GM12872 (cell line): ENCODE results near the gene COX7A2L.

ENCODE experiments used
- CTCF ChIP-seq: IDR thresholded peaks from 3 replicates; pipeline ENCODE4 v1.5.1; 2011; ENCODE audit warnings: low read depth, mild to moderate bottlenecking, low read length, moderate library complexity; ENCODE audit not compliant: insufficient read depth

COX7A2L gene

GRCh38 chr2:42361728-42362283 lies 789 bp upstream of the COX7A2L start:
- no peak for TF ChIP-seq CTCF

GRCh38 chr2:42360493-42360889 lies 526 bp downstream of the COX7A2L start:
- no peak for TF ChIP-seq CTCF

- no peak for TF ChIP-seq CTCF
These were observed 993 bp downstream of the COX7A2L start for GRCh38 chr2:42359965-42360483.

GRCh38 chr2:42359304-42359964 lies 1.6 kb downstream of the COX7A2L start:
- no peak for TF ChIP-seq CTCF

- TF ChIP-seq CTCF = no peak
These were observed 7.1 kb downstream of the COX7A2L start for GRCh38 chr2:42353792-42354429.

GRCh38 chr2:42351864-42352263 lies 9.2 kb downstream of the COX7A2L start:
- no peak for TF ChIP-seq CTCF

GRCh38 chr2:42350434-42351063 lies 10.5 kb downstream of the COX7A2L start:
- no peak for TF ChIP-seq CTCF
